ENCODE data around the gene LYST. TPM values are rescaled to one million over a fixed set of nuclear protein-coding genes. Genes with fewer than 3 reads are reported as not detected.

The LYST gene
- polyA plus RNA-seq, 3 donors: 46.3 to 128 (median 67.9) TPM

DNA sequence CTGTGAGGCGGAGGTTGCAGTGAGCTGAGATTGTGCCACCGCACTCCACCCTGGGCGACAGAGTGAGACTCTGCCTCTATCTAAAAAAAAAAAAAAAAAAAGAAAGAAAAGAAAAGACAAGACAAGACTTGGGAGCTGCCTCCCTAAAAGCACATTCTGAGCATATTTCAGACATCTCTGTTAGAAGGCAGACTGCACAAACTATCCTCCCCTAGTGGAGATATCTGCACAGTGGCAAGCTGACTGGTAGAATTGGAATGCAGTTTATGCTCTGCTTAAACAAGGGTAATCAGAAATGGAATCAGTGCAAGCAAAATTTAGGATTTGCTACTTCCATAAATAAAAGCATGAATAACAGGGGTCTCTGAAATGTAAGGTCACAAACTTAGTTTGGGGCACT lies 248.9 kb downstream of the LYST start:
- H3K4me3 Mint-ChIP-seq: no peak overlapping the region
- H3K4me1 Mint-ChIP-seq: no peaks in the 10 kb centered on the region
- H3K9ac ChIP-seq (ENCODE audit: insufficient read depth, low read length, poor library complexity, severe bottlenecking): no peak overlapping the region
- no peaks in the 10 kb centered on the region for H4K20me1 ChIP-seq (ENCODE audit: insufficient read depth, low read length)
- no peaks in the 10 kb centered on the region for H3K27me3 ChIP-seq (ENCODE audit: control insufficient read depth in 2 of 2, insufficient read depth in 2 of 2, low read length in 2 of 2)
- H3K4me2 ChIP-seq (replicated peaks; ENCODE audit: extremely low read depth, low read length, poor library complexity, severe bottlenecking): no peak overlapping the region
- no peaks in the 10 kb centered on the region for H3K36me3 ChIP-seq (replicated peaks in 1 of 2; ENCODE audit: control insufficient read depth in 1 of 2, insufficient read depth in 2 of 2, low read length in 2 of 2)
- H3K79me2 ChIP-seq (ENCODE audit: insufficient read depth, low read length): no peaks in the 10 kb centered on the region
- H3K27me3 Mint-ChIP-seq (ENCODE audit: low read depth in 3 of 3): peaks cover 3 to 7% (median 3%) of the 10 kb centered on the region in 3 donors
- DNase-seq: no peak
- no CpG with 5 or more reads among the region's 3 CpGs for WGBS (ENCODE audit: insufficient coverage)
- H3K4me3 ChIP-seq (replicated peaks in 1 of 3; ENCODE audit: low read depth in 2 of 3, low read length in 3 of 3): no peak overlapping the region
- H3K27ac ChIP-seq (ENCODE audit: low read depth in 1 of 2, low read length in 2 of 2): no peak overlapping the region
- H3K4me1 ChIP-seq (ENCODE audit: control insufficient read depth in 1 of 2, insufficient read depth in 2 of 2, low read length in 2 of 2): no peaks in the 10 kb centered on the region
- intact Hi-C loops (cut with micrococcal nuclease): loop anchor here in 1 of 2 donors (10.0 kb wide), 1 partner anchor 93 kb away; no protein-coding TSS in a partner anchor
- no peak overlapping the region for H2AFZ ChIP-seq (ENCODE audit: insufficient read depth, low read depth, low read length, poor library complexity, severe bottlenecking)
- H3K9me3 ChIP-seq (replicated peaks in 1 of 2; ENCODE audit: control insufficient read depth in 1 of 2, insufficient read depth in 1 of 2, low read length in 2 of 2): no peaks in the 10 kb centered on the region
- TF ChIP-seq, protein P1, sequence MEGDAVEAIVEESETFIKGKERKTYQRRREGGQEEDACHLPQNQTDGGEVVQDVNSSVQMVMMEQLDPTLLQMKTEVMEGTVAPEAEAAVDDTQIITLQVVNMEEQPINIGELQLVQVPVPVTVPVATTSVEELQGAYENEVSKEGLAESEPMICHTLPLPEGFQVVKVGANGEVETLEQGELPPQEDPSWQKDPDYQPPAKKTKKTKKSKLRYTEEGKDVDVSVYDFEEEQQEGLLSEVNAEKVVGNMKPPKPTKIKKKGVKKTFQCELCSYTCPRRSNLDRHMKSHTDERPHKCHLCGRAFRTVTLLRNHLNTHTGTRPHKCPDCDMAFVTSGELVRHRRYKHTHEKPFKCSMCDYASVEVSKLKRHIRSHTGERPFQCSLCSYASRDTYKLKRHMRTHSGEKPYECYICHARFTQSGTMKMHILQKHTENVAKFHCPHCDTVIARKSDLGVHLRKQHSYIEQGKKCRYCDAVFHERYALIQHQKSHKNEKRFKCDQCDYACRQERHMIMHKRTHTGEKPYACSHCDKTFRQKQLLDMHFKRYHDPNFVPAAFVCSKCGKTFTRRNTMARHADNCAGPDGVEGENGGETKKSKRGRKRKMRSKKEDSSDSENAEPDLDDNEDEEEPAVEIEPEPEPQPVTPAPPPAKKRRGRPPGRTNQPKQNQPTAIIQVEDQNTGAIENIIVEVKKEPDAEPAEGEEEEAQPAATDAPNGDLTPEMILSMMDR (IDR thresholded peaks at IDR 0.05): no peak
- no peaks in the 10 kb centered on the region for H3K36me3 Mint-ChIP-seq
- H3K27ac Mint-ChIP-seq: no peak overlapping the region
- H3K9me3 Mint-ChIP-seq: no peaks in the 10 kb centered on the region

DNA sequence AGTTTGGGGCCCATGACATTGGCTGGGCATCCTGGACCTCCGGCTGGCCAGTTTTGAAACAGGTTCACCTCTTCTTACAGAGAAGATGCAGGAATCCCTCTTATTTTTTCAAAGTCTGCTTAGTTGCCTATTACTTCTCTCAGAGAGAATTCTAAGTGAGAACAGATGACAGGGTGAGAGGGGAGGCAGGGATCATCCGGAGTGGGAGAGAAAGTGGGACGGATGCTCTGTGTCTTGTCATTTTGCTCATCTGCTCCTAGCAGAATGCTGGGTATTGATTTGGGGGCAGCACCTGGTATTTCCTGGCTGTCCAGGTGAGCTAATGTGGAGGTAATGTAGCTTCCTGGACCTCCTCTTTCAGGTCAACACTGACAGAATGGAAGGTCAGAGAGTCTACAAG lies 249.6 kb downstream of the LYST start:
- H3K4me2 ChIP-seq (replicated peaks; ENCODE audit: extremely low read depth, low read length, poor library complexity, severe bottlenecking): no peak overlapping the region
- H2AFZ ChIP-seq (ENCODE audit: insufficient read depth, low read depth, low read length, poor library complexity, severe bottlenecking): no peak overlapping the region
- no peak overlapping the region for H3K9ac ChIP-seq (ENCODE audit: insufficient read depth, low read length, poor library complexity, severe bottlenecking)
- H3K9me3 Mint-ChIP-seq: no peaks in the 10 kb centered on the region
- no peaks in the 10 kb centered on the region for H3K9me3 ChIP-seq (replicated peaks in 1 of 2; ENCODE audit: control insufficient read depth in 1 of 2, insufficient read depth in 1 of 2, low read length in 2 of 2)
- H3K27ac ChIP-seq (ENCODE audit: low read depth in 1 of 2, low read length in 2 of 2): no peak overlapping the region
- no peaks in the 10 kb centered on the region for H3K79me2 ChIP-seq (ENCODE audit: insufficient read depth, low read length)
- H3K36me3 ChIP-seq (replicated peaks in 1 of 2; ENCODE audit: control insufficient read depth in 1 of 2, insufficient read depth in 2 of 2, low read length in 2 of 2): no peaks in the 10 kb centered on the region
- peaks cover 3 to 7% (median 5%) of the 10 kb centered on the region in 3 donors for H3K27me3 Mint-ChIP-seq (ENCODE audit: low read depth in 3 of 3)
- no peaks in the 10 kb centered on the region for H3K27me3 ChIP-seq (ENCODE audit: control insufficient read depth in 2 of 2, insufficient read depth in 2 of 2, low read length in 2 of 2)
- no peaks in the 10 kb centered on the region for H3K4me1 Mint-ChIP-seq
- TF ChIP-seq, protein P1 (IDR thresholded peaks at IDR 0.05): no peak
- H3K4me3 ChIP-seq (replicated peaks in 1 of 3; ENCODE audit: low read depth in 2 of 3, low read length in 3 of 3): no peak overlapping the region
- no peak for DNase-seq
- H3K4me1 ChIP-seq (ENCODE audit: control insufficient read depth in 1 of 2, insufficient read depth in 2 of 2, low read length in 2 of 2): no peaks in the 10 kb centered on the region
- H3K27ac Mint-ChIP-seq: peak overlapping the region in 1 of 7 donors; percentile 6
- no peaks in the 10 kb centered on the region for H3K36me3 Mint-ChIP-seq
- H3K4me3 Mint-ChIP-seq: no peak overlapping the region
- H4K20me1 ChIP-seq (ENCODE audit: insufficient read depth, low read length): no peaks in the 10 kb centered on the region
- WGBS (ENCODE audit: insufficient coverage): 100% methylated on average over 1 of the region's 3 CpGs
- intact Hi-C loops (cut with micrococcal nuclease): loop anchor here in 1 of 2 donors (10.0 kb wide), 1 partner anchor 92 kb away; no protein-coding TSS in a partner anchor

All from CD14-positive monocyte (primary cell).